Breast epithelium (tissue), 4 donors: ENCODE data around the gene TMEM245. TPM values are rescaled to one million over a fixed set of nuclear protein-coding genes. Genes with fewer than 3 reads are reported as not detected.
A peak's percentile ranks its signal among the peaks of the same experiment; 100 is the strongest.

Source experiments
- DNase-seq, 2 donors: peaks; one replicate each; pipeline ENCODE4 v3.0.0-alpha.2; 2019; ENCODE audit warnings: low spot score in 2 of 2
- H3K27ac ChIP-seq, 2 donors: fragments of 200-600 bp; sonication (generic) in 1 of 2; one replicate each; pipeline ENCODE4 v1.5.1; 2016 to 2019; ENCODE audit warnings: mild to moderate bottlenecking in 1 of 2
- H3K27me3 ChIP-seq, 2 donors: fragments of 200-600 bp; sonication (generic) in 1 of 2; one replicate each; pipeline versions ENCODE4 v1.5.1 to v1.6.0; 2017 to 2019; ENCODE audit warnings: control low read depth in 1 of 2, mild to moderate bottlenecking in 1 of 2
- H3K36me3 ChIP-seq: fragments of 200-600 bp; one replicate; pipeline ENCODE4 v1.5.1; 2019
- H3K4me1 ChIP-seq, 2 donors: fragments of 200-600 bp; sonication (generic); one replicate each; pipeline ENCODE4 v1.5.1; 2016 to 2019; ENCODE audit warnings: control low read depth in 1 of 2
- H3K4me3 ChIP-seq, 3 donors: fragments of 200-600 bp; sonication (generic); 1 replicate in 2 of 3; 2 replicates in 1 of 3; pipeline ENCODE4 v1.5.1; 2016 to 2019; ENCODE audit warnings: mild to moderate bottlenecking in 3 of 3, moderate library complexity in 2 of 3
- H3K9me3 ChIP-seq, 2 donors: fragments of 200-600 bp; sonication (generic) in 1 of 2; one replicate each; pipeline ENCODE4 v1.5.1; 2016 to 2019; ENCODE audit warnings: control low read depth in 1 of 2
- POLR2A ChIP-seq: fragments of 450-650 bp; IDR thresholded peaks from one replicate; pipeline ENCODE4 v1.6.1; 2016; ENCODE audit warnings: antibody characterized with exemption, mild to moderate bottlenecking, moderate library complexity
- POLR2AphosphoS5 ChIP-seq, 3 donors: sonication (generic); formaldehyde crosslinking; IDR thresholded peaks; one replicate each; pipeline ENCODE4 v1.6.1; 2017; ENCODE audit warnings: antibody characterized with exemption in 3 of 3
- intact Hi-C: fragments of 100-400 bp; cut with DNase I; formaldehyde crosslinking; loops from one replicate; pipeline ENCODE4 v1.15.1; 2023; ENCODE audit warnings: low total_unique reads
- total RNA-seq, 3 donors: library from RNA; depleted of rRNA; stranded (reverse); fragments of >200 nt; gene quantifications; one replicate each; pipeline ENCODE4 v1.1.0, GENCODE V29; 2016
- TF ChIP-seq, protein P1 (sequence below), 3 donors: fragments of 450-650 bp; IDR thresholded peaks; one replicate each; pipeline ENCODE4 v1.5.1; 2016 to 2017; ENCODE audit warnings: antibody characterized with exemption in 3 of 3, mild to moderate bottlenecking in 3 of 3, moderate library complexity in 3 of 3

TMEM245 gene
- total RNA-seq, 3 donors from 2014 or later: 47.5 to 95.7 (median 74.9) TPM

DNA sequence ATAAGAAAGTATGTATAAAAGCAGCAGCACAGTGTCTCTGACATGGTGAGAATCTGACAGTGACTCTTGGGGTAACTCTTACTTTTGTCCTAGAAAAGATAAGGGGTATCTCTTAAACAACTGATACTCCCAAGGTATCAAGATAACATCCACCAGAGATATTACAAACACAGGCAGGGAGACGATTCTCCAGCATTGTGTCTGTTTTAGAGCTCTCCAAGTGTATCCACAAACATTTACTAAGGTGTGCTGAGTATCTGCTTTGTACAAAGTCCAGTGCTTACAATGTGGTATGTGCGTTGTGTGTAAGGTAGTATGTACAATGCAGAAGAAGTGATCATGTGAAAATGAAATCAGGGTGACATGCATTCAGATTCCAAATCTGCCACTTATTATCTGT, 4.4 kb upstream of the TMEM245 start:
- DNase-seq: no peak

DNA sequence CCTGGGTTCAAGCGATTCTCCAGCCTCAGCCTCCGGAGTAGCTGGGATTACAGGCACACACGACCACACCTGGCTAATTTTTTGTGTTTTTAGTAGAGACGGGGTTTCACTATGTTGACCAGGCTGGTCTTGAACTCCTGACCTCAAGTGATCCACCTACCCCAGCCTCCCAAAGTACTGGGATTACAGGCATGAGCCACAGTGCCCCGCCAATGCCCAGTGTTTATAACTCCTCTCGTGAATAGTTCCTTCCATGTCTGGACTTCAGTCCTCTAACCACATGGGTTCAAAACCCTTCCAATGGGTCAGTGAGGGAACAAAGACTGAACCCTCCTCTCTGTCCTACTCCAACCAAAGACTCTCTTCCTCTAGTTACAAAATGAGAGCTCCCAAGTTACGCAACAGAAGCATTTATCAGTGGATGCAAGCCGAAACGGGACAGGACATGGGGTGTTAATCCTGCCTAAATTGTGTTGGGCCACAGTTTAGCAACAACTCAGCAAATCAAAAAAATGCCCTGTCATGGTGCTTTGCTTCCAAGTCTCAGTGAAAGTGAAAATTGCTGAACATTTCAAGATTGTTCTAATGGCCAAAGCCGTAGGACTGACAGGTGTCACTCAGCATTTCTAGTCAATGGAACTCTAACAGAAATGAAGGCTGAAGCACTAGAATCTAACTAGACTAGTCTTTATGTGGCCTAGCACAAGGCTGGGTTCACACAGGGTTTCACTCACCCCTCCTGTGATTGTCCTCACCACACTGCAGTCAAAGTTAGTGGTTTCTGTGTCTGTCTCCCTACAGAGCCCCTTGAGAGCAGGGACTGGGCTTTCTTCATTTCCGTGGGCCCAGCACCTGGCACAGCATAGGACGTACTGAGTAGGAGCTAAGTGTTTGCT, 3.2 kb upstream of the TMEM245 start:
- TF ChIP-seq, protein P1, sequence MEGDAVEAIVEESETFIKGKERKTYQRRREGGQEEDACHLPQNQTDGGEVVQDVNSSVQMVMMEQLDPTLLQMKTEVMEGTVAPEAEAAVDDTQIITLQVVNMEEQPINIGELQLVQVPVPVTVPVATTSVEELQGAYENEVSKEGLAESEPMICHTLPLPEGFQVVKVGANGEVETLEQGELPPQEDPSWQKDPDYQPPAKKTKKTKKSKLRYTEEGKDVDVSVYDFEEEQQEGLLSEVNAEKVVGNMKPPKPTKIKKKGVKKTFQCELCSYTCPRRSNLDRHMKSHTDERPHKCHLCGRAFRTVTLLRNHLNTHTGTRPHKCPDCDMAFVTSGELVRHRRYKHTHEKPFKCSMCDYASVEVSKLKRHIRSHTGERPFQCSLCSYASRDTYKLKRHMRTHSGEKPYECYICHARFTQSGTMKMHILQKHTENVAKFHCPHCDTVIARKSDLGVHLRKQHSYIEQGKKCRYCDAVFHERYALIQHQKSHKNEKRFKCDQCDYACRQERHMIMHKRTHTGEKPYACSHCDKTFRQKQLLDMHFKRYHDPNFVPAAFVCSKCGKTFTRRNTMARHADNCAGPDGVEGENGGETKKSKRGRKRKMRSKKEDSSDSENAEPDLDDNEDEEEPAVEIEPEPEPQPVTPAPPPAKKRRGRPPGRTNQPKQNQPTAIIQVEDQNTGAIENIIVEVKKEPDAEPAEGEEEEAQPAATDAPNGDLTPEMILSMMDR (IDR thresholded peaks at IDR 0.05): no peak
- no peak for TF ChIP-seq POLR2AphosphoS5 (IDR thresholded peaks at IDR 0.05)
- TF ChIP-seq POLR2A: no peak
- intact Hi-C loops: loop anchor here (5.0 kb wide), 1 partner anchor 739 kb away; no protein-coding TSS in a partner anchor
- H3K4me3 ChIP-seq: no peak overlapping the region

More for the DNA sequence above, 4.4 kb upstream of the TMEM245 start:
- intact Hi-C loops: loop anchor here (5.0 kb wide), 1 partner anchor 738 kb away; no protein-coding TSS in a partner anchor
- Histone ChIP-seq H3K4me3 (no peak overlapping the region), H3K9me3 (no peaks in the 10 kb centered on the region), H3K27ac (no peak overlapping the region), H3K27me3 (no peaks in the 10 kb centered on the region), H3K4me1 (no peaks in the 10 kb centered on the region), H3K36me3 (no peaks in the 10 kb centered on the region)
- TF ChIP-seq POLR2A: no peak
- no peak for TF ChIP-seq POLR2AphosphoS5 (IDR thresholded peaks at IDR 0.05)
- TF ChIP-seq, protein P1 (IDR thresholded peaks at IDR 0.05): no peak

DNA sequence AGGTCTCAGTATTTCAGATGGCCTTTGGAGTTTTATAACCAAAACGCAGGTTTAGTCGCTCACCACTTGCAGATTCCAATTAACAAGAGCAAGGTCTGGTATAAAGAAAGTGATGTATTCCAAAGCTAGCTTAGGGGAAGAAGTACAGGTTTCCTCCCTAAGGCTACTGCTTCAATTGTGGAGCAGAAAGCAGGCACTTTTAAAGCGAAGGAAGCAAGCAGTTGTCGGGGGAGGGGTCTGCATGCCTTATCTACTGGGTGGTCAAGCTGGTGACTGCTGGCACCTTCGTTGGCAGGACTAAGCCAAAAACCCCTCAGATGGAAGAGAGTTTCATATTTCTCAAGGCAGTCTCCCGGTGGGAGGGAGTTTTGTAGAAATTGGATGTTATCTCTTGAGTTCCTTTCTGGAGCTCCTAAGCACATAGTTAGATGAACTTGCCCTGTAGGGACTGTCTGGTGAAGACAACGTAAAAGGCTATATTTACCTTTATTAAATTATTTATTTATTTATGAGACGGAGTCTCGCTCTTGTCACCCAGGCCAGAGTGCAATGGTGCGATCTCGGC, 1.6 kb upstream of the TMEM245 start:
- H3K36me3 ChIP-seq: no peaks in the 10 kb centered on the region
- peaks cover 0 to 3% of the 10 kb centered on the region in 2 donors for H3K4me1 ChIP-seq
- no peaks in the 10 kb centered on the region for H3K27me3 ChIP-seq
- DNase-seq: no peak
- H3K9me3 ChIP-seq: no peaks in the 10 kb centered on the region
- H3K4me3 ChIP-seq: no peak overlapping the region
- no peak overlapping the region for H3K27ac ChIP-seq
- TF ChIP-seq, protein P1 (IDR thresholded peaks at IDR 0.05): no peak
- no peak for TF ChIP-seq POLR2A
- no peak for TF ChIP-seq POLR2AphosphoS5 (IDR thresholded peaks at IDR 0.05)
- intact Hi-C loops: loop anchor here (5.0 kb wide), 1 partner anchor 741 kb away; no protein-coding TSS in a partner anchor

More for the DNA sequence above, 3.2 kb upstream of the TMEM245 start:
- no peak for DNase-seq
- Histone ChIP-seq H3K36me3 (no peaks in the 10 kb centered on the region), H3K4me1 (no peaks in the 10 kb centered on the region), H3K27me3 (no peaks in the 10 kb centered on the region), H3K27ac (no peak overlapping the region), H3K9me3 (no peaks in the 10 kb centered on the region)

DNA sequence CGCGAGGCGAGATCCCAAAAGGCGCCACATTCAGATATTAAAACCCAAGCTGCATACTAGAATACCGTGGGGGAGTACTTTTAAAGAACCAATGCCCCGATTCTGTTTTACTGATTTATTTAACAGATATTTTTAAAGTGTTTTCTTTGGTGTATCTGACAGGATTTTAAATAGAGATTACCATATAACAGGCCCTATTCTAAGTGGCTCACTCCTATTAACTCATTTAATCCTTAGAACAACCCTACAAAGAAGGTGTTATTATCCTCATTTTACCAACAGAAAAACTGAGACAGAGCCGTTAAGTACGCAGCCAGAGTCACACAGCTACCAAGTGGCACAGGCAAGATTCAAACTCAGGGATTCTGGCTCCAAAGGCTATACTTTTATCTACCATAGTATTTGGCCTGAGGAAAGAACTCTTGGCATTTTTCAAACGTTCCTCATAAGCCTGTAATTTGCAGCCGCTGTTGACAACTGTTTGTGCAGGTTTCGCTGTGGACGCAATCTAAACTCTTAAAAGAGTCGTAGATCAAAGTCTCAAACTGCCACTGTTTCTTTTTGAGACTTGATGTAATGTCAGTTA, 550 bp upstream of the TMEM245 start:
- no peak for DNase-seq
- Histone ChIP-seq H3K4me1 (peaks cover 0 to 8% of the 10 kb centered on the region in 2 donors), H3K4me3 (peak overlapping the region in 2 of 3 donors; percentile 80 to 92), H3K36me3 (no peaks in the 10 kb centered on the region), H3K9me3 (no peaks in the 10 kb centered on the region), H3K27ac (no peak overlapping the region), H3K27me3 (no peaks in the 10 kb centered on the region)
- intact Hi-C loops: loop anchor here (5.0 kb wide), 1 partner anchor 742 kb away; no protein-coding TSS in a partner anchor
- TF ChIP-seq, protein P1 (IDR thresholded peaks at IDR 0.05): no peak
- TF ChIP-seq POLR2A (no peak), POLR2AphosphoS5 (IDR thresholded peaks at IDR 0.05) (no peak)
